SIG-M5 treated with dmso at 0.1 percent for 504 hours (cell line): Measurements from ENCODE around the gene LSG1.
A peak's percentile ranks its signal among the peaks of the same experiment; 100 is the strongest.

Experiments used
- DNase-seq: peaks from one replicate; lab custom pipeline; 2025; ENCODE audit not compliant: unreplicated experiment; lab: John Stamatoyannopoulos, UW

Gene LSG1

DNA sequence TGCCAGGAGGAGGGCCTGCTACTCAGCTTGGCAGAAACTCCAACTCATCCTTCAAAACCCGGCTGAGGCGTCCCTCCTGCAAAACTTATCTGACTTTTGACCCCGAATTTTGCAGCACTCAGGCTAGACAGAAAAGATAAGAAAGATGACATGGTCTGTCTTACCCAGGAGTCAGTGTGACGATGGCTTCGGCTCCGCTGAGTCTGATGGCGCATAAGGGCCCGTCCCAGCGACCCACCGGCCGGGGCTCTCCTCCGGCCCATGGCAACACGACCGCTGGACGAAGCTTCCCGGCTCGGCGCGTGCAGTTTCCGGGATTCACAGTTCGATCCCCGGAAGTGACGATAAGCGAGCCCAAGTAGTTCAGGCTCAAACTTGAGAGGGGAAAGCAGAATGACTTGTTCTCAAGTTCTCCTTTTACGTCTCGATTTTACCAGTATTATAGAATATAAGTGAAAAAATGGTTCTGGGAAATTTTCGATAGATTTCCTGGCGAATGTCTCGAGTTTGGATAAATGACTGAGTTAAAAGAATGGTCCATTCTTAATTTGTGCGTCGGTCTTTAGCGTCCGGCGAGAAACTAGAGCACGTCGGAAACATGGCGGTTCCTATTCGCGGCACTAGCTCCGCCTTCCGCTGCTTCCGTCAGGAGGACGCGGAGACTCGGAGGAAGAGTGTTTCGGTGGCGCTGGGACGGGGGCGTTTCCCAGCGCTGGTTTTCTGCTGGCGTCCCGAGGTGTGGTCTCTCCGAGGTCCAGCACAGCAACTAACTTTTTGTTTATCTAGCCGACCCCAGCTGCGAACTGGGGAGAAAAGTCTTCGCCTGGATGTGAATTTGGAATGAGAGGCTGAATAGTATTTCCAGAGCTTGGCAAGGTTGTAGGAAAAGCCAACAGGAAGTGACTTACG lies at the start of gene LSG1:
LSG1 (minus strand) TSS at position 292 of the 909 bp plus-strand sequence; CDS start at position 263, 29 bp downstream.
- DNase-seq: peak; percentile 97

DNA sequence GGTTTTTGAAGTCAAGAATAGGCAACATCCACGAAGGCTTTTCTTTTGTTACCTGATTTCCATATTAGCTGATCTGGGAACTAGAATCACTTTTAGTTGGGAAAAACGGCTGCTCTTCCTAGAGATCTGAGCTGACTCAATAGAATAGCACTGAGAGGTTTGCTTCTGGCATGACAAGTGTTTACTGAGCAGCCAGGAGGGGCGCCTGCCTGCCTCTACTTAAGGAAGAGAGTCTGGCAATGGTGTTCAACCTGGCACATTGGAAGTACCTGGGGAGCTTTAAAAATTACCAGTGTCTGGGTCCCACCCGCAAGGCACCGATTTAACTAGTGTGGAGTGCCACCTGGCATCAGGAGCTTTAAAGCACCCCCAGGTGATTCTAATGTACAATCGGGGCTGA lies 48.1 kb upstream of the LSG1 start:
- no peak for DNase-seq

DNA sequence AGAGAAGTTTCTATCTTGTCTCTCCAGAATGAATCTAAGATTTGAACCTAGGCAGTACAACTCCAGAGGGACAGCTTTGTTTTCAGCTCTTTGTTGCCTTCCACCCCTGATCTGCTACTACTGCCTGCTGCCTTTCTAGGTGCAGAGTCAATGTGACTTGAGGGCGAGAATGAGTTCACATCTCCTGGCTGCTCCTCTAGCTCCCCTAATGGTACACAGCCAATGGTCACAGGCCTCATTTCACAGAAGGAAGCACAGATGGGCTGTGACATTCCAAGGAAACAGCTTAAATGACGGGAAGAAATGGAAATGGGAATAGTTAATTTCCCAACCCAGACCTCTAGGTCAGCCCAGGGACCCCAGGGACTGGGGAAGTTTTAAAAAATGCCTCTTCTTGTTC lies 46.1 kb upstream of the LSG1 start:
- DNase-seq: no peak

DNA sequence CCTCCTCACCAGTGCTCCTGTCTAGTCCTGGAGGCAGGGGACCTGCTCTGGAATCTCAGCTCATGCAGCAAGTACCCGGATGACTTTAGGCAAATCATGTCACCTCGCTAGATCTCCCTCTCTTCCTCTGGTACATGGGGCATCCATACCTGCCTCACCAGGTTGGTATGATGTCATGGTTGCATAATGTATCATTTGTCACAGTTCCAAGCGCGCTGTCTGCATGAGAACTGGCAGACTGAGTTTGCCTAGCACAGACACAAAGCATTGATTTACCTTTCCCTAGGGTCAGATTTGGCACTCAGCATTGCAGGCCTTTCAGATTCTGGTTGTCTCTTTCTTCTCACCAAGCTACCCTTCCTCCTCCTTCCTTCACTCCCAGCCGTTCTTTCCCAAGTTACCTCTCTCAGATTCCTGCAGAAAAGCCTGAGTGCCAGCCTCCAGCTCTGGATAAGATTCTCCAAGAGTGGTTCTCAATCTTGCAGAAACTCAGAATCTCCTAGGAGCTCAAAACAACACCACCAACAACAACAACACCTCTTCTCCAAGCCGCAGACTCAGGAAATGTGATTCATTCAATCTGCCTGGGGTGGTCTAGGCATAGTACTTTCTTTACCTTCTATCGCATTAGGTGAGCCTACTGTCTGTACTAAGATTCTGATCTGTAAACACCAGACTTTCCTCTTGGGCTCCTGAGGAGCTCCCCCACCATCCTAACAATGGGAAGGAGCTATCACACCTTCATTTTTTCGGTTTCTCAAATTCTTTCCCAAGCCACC lies 43.2 kb upstream of the LSG1 start:
- no peak for DNase-seq

DNA sequence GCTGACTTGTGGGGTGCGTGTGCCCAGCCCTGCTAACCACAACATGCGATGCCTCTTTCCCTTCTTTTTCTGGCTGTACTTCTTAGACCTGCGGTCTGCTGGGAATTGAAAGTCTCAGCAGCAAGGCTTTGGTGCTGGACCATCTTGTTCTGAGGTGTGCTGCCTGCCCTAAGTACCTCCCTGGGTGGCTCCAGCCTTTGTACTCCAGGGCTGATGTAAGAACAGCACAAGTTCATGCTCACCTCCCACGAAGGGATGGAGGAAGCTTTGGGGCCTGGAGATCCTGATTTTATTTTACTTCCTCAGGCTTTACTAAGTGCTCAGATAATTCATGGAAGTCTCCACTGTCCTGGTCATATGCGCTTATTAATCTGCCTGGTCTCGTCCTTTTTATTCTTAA lies 42.6 kb upstream of the LSG1 start:
- no peak for DNase-seq

DNA sequence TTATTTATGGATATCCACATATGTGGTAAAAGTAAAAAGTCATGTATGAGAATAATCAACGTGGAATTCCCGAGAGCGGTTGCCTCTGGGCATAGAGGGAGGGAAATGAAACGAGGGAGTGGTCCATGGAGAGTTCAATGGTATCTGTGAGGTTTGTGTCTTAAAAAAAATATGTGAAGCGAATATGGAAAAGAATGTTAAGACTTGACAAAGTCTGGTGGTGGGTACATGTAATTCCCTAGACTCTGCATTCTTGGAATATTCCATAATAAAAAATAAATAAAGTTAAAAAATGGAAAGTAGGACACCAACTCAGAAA lies 42.1 kb upstream of the LSG1 start:
- no peak for DNase-seq

DNA sequence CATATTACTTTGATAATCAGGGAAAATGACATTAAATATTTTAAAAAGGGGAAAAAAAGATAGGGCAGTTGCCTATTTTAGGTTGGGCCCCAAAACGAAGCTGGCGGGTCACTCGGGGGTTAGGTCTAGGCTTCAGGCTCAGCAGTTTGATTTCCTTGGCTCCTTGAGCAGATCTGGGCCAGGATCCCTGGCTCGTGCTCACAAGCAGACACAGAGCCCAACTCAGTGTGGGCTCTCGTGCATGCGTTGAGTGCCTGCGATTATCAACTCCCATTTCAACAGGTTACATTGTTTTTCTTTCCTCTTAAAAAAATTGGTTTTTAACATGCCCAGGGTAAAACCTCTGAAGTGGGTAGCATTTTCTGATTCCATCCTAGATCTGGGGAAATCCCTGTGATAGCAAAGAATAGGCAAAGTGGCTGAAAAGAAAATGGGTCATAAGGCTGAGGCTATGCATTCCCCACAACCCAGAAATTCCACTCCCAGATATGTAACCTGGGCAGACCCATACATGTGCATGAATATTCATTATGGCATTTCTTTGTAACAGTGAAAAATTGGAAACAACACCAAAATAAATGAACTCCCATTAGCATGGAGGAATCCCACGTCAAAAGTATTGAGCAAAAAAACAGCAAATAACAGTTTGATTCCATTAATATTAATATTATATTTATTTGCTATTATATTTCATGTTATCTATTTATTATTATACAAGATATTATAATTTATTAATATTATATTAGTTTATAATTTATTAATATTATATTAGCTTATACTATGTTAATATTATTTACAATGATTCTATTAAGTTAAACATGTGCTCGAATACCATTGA lies 41.5 kb upstream of the LSG1 start:
- no peak for DNase-seq

DNA sequence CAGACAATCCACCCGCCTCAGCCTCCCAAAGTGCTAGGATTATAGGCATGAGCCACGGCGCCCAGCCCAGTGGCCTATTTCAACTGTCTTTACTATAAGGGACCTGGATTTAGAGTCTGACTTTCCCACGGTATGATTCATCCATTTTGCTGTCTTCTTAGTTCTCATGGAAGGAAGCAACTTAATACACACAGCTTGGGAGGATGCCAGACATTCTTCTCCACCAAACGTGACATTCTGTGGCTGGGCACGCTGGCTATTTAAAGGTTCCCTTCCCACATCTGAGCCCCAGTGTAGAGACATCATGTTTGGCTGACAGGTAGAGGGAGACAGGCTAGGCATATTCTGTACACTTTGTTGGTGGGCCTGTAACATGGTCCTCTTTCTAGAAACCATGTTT lies 39.9 kb upstream of the LSG1 start:
- no peak for DNase-seq

DNA sequence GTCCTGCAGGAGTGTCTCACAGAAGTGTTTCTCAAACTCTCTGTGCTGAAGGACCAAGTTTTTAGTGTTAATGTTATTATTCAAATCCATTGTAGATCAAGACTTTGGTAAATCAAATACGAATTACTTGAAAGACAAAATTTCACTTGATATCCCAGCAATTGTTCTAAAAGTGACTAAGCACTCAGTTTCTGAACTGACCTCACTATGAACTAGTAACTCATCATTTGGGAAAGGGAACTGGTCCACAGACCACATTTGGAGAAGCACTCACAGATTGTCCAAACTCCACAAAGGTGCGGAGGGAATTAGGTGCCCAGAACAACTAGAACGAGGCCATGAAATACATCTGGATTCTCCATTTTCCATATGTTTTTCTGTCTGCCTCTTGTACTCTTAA lies 39.3 kb upstream of the LSG1 start:
- DNase-seq: no peak

DNA sequence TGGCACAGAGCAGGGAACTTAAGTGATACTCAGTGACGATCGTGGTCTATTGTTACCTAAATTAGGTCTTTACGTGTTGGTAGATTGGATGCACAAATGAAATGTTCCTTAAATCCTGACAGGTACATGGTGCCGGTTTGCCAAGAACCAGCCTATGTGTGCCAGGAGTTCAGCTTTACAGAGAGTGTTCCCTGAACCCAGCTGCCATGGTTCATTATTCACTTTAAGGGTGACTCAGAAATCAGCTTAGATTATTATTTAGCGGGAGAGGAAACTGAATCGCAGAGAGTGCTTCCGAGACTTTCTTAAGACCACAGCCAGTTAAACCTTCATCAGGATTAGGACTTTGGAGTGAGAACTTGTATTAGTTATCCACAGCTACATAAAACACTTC lies 35.2 kb upstream of the LSG1 start:
- no peak for DNase-seq

DNA sequence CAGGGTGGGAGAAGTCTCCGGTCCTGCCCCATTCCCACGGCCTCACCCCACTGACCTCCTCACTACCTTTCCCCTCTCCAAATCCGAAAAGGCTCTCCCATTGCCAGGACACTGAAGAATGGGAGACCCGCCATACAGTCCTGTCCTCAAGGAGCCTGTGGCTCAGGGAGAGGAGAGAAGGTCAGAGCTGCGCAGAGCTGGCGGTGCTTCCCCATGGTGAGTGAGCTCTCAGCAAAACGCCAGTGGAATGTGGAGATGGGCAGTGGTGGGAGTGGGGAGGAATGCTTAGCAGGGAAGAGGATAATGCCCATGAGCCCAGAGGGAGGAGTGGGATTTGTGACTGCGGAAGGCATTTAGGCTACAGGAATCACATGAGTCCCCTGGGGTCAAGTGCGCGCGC lies 33.8 kb upstream of the LSG1 start:
- no peak for DNase-seq

DNA sequence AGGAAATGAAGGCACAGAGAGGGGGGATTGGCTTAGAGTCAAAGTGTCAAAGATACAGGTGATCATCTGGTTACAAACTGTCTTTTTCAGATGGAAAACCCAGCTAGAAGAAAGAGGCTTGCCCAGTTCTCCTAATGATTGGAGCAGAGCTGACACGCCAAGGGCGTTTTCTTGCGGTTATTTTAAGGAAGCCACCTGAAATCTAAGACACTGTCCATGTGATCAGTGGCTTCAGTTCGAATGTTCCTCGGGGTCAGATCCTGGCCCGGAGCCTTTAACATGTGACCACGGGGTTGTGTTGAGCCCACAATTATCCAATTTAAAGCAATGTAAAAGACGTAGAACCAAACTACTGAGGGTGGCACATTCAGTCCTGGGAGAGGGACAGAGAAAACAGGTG lies 33.2 kb upstream of the LSG1 start:
- no peak for DNase-seq

DNA sequence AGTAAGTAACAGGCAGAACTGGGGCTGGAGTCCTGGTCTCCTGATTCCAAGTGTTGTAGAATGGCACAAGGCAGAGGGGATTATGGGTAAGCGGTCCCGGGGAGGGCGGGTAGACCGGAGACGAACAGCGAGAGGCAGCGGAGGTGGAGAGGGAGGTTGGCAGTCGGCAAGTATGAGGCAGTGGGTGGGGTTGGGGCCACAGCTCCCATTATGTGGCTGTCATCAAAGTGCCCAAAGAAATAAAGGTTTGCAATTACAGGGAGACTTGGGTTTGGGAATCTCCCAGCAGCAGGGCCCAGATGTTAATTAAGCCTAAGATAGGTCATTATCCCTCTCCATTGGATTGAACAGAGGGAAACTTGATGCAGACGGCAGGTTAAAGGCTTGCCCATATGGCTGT lies 30.6 kb upstream of the LSG1 start:
- no peak for DNase-seq

DNA sequence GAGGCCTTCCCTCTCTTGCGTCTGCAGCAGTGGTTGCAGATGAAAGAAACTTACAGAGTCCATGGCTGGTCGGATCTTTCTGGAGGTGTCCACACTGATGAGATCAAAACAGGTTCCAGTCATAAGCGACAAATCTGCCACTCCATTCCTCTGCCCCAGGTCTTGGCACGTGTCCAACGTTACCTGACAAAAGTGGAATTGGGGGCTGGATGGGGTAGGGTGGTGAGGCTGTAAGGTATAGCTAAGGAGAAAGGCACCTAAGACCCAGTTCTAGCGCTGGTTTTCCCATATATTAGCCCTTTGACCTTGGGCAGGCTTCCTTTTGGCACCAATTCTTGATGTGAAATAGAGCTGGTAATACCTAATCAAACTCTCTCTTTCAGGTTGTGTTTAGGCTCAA lies 24.7 kb upstream of the LSG1 start:
- no peak for DNase-seq

DNA sequence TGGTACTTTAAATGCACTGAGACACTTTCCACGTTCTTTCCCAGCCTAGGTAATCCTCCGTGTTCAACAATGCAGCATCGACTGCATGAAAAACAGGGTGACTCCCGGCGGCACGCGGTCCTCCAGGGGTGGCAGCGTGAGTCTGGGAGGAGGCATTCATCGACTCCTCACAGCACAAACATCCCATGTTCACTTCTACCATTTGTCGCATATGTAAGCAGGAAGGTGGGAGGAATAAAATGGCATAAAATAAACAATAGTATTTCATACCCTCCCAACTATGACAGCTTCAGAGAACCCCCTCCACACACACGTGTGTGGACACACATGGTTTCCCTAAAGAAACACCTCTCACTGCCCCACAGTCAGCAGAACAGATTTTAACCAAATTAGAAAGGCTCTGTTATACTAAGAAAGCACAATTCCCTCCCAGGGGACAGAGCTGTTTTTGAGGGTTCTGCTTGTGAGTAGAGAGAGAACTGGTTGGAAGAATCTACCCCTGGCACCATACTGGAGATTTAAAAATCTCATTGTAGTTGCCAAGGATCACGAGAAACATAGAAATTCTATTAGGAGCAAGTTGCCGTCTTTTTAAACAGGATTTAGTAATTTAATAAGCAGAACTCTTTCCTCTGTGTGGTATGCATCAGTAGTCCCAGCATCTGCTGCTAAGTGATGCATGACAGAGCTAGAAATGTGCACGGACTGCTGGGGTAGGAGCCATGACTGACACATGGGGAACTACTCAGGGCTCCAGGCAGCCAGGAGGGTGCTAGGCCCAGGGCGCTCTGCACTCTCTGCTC lies 19.7 kb upstream of the LSG1 start:
- DNase-seq: no peak

DNA sequence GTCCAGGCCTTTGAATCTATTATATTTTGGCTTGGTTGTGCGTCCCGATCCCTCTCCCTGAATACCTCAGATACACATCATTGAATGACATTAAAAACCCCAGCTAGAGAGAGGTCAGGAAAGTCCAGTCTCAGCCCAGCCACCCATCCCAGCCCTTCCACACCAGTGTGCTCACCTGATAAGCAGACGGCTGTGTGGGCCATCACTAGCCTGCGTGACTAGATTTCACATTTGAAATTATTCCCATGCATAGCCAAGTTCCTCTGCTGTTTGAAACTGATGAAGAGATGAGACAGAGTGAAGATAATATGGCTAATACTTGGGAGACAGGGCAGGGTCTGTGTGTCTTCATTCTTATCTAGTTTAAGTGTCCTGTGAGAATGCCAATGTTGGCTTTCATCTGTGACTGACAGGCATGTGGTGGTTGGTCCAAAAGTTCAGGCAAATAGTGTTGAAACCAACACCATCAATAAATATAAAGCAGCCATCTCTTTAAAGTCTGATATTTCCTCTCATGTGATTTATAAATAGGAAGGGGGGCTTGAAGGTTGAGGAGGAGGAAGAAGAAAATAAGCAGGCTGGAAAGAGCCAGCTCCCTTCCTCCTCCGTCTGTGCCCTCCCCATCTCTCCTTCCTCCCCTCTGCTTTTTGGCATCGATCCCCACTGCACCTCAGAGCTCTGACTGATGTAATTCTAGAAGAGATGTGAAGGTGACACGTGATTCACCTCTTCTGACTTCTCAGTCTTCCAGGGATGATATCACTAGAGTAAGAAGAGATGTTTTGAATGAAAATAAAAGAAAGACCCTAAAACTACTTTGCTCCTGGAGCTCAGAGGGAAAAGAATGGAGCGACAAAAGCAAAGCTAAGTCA lies 18.7 kb upstream of the LSG1 start:
- DNase-seq: no peak

DNA sequence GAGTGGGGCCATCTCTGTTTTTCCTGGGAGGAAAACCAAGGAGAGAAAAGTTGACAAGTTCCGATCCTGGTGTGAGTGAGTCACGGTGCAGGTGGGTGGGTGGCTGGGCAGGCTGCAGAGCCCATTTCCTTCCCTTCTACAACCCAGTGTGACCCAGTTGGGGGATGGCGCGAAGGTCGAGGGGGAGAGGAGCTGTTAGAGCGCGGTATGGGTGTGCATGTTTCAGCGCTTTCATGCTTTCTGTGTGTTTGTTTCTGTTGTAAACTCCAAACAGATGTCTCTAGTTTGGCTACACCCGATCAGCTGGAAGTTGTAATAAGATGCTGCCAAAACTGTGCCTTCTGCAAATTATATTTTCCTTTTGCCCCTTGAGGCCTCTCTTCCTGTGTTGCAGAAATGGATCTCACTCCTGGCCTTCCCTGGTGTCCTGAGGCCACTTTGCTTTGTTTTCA lies 17.5 kb upstream of the LSG1 start:
- no peak for DNase-seq

DNA sequence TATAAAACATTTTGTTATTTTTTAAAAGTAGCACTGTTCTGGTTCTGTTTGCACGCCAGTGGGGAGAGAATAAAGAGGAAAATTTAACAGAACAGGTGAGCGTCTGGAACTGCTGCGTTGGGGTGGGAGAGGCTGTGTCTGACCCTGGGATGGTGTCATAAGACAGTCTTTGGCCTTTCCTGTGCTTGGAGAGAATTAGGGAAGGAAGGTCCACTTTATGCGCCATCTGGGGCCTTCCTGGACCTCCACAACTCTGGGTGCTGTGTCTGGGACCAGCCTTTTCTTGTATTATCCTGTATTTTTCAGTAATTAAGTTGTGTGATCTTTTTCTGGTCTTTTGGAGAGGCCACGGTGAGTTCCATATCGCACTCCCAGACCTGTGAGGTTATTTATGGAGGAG lies 17.0 kb upstream of the LSG1 start:
- no peak for DNase-seq

DNA sequence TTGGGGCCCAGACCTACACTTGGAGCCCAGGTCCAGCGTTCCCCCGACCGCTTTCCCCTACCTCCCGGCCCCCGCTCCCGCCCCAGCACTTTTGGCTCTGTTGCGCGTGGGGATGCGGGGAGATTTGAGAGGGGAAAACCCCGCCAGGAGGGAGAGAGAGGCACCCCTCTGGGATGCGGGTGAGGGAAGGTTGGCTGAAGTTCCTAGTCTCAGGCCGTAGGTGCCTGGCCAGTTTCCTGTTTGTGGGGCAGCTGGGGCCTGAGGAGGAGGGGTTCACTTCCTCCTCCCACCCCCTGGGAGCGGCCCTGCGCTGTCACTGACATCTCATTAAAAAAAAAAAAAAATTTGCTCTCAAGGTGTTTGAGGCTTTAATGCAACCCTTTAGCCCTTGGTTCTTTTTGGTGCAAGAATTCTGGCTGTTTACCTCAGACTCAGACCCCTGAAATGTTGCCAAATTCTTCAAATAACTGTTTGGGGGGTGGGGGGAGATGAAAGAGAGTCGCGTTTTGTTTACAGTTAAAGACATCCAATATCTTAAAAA lies 16.3 kb upstream of the LSG1 start:
- DNase-seq: peak; percentile 49
